ENCODE data around the gene NUDCD3. TPM values are rescaled to one million over a fixed set of nuclear protein-coding genes. Genes with fewer than 3 reads are reported as not detected.

The NUDCD3 gene
- total RNA-seq, 1 donor from 2014 or later = 97.5 TPM

- Mint-ChIP-seq H3K36me3 (ENCODE audit: low read depth, unreplicated experiment) (no peaks in the 10 kb centered on the region), H3K4me3 (ENCODE audit: unreplicated experiment) (no peak overlapping the region), H3K27ac (ENCODE audit: unreplicated experiment) (no peak overlapping the region), H3K27me3 (ENCODE audit: unreplicated experiment) (peaks cover 9% of the 10 kb centered on the region), H3K9me3 (ENCODE audit: unreplicated experiment) (no peaks in the 10 kb centered on the region), H3K4me1 (ENCODE audit: unreplicated experiment) (no peaks in the 10 kb centered on the region)
- DNase-seq (ENCODE audit: low spot score) = no peak
- TF ChIP-seq CTCF (IDR thresholded peaks at IDR 0.05; ENCODE audit: unreplicated experiment) = no peak
Observed at GRCh38 chr7:44372560-44373417, 117.7 kb downstream of the NUDCD3 start.

DNA sequence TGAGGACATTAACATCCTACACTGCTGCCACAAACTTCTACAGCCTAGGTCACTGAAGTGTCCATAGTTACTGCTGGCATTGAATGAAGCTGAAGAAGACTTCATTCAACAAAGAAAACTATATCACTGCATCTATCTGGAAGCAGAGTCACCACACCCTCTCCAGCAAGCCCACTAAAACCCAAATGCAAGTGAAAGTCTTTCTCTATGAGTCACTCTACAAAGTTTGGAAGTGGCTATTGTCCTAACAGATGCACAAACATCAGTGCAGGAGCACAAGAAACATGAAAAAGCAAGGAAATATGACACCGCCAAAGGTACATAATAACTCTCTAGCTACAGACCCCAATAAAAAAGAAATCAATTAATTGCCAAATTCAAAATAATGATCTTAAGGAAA, 121.6 kb downstream of the NUDCD3 start:
- no peaks in the 10 kb centered on the region for H3K36me3 Mint-ChIP-seq (ENCODE audit: low read depth, unreplicated experiment)
- H3K9me3 Mint-ChIP-seq (ENCODE audit: unreplicated experiment) = no peaks in the 10 kb centered on the region
- no peak overlapping the region for H3K27ac Mint-ChIP-seq (ENCODE audit: unreplicated experiment)
- H3K27me3 Mint-ChIP-seq (ENCODE audit: unreplicated experiment) = peaks cover 4% of the 10 kb centered on the region
- DNase-seq (ENCODE audit: low spot score) = no peak
- H3K4me1 Mint-ChIP-seq (ENCODE audit: unreplicated experiment) = no peaks in the 10 kb centered on the region
- no peak for TF ChIP-seq CTCF (IDR thresholded peaks at IDR 0.05; ENCODE audit: unreplicated experiment)
- H3K4me3 Mint-ChIP-seq (ENCODE audit: unreplicated experiment) = no peak overlapping the region

DNA sequence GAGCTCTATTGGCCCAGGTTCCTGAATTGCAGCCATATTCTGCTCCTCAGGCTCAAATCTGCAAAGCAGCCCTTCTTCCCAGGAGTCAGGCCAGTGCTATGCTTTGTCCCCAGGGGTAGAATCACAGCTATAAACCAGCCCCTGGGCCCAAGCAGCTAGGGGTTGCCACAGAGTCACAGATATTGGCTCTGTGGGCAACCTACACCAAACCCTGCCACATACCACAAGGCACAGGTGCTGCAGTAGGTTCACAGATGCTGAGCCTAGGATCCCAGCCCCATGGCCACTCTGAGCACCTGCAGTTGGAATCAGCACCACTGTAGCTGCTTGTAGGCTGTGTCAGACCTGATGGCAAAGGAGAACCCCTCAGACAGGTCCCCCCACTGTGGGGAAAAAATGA, 122.0 kb downstream of the NUDCD3 start:
- Mint-ChIP-seq H3K27ac (ENCODE audit: unreplicated experiment) (no peak overlapping the region), H3K36me3 (ENCODE audit: low read depth, unreplicated experiment) (no peaks in the 10 kb centered on the region), H3K4me3 (ENCODE audit: unreplicated experiment) (no peak overlapping the region), H3K9me3 (ENCODE audit: unreplicated experiment) (no peaks in the 10 kb centered on the region), H3K27me3 (ENCODE audit: unreplicated experiment) (peaks cover 4% of the 10 kb centered on the region), H3K4me1 (ENCODE audit: unreplicated experiment) (no peaks in the 10 kb centered on the region)
- no peak for TF ChIP-seq CTCF (IDR thresholded peaks at IDR 0.05; ENCODE audit: unreplicated experiment)
- no peak for DNase-seq (ENCODE audit: low spot score)

DNA sequence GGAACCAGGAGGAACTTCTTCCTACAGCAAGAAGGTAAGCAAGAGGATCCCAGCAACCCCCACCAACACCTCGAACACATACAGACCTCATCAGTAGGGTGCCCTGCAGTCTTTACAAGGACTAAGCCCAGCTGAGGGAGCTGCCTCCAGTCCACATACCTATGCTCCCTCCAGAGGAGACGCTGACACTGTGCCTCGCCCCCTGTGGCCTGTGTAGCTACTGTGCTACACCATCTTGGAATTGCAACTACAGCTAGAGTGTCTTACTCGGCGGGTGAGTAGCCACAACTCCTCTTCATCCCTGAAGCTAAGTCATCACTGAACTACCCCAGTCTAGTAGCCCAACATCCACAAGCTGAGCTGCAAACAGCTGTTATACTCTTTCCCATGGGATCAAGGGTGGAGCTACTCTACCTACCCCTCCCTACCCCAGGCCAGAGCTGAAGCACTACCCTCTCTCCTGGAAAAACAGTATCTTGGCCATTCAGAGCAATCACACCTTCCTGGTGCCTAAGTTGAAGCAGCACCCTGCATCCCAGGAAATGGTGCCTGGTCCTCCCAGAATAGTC, 122.9 kb downstream of the NUDCD3 start:
- TF ChIP-seq CTCF (IDR thresholded peaks at IDR 0.05; ENCODE audit: unreplicated experiment) = no peak
- H3K4me1 Mint-ChIP-seq (ENCODE audit: unreplicated experiment) = no peaks in the 10 kb centered on the region
- H3K27ac Mint-ChIP-seq (ENCODE audit: unreplicated experiment) = no peak overlapping the region
- peaks cover 4% of the 10 kb centered on the region for H3K27me3 Mint-ChIP-seq (ENCODE audit: unreplicated experiment)
- H3K36me3 Mint-ChIP-seq (ENCODE audit: low read depth, unreplicated experiment) = no peaks in the 10 kb centered on the region
- no peak overlapping the region for H3K4me3 Mint-ChIP-seq (ENCODE audit: unreplicated experiment)
- H3K9me3 Mint-ChIP-seq (ENCODE audit: unreplicated experiment) = no peaks in the 10 kb centered on the region
- no peak for DNase-seq (ENCODE audit: low spot score)

GRCh38 chr7:44366986-44367385, 123.5 kb downstream of the NUDCD3 start:
- no peak for DNase-seq (ENCODE audit: low spot score)
- TF ChIP-seq CTCF (IDR thresholded peaks at IDR 0.05; ENCODE audit: unreplicated experiment) = no peak
- H3K27me3 Mint-ChIP-seq (ENCODE audit: unreplicated experiment) = peaks cover 4% of the 10 kb centered on the region
- H3K27ac Mint-ChIP-seq (ENCODE audit: unreplicated experiment) = no peak overlapping the region
- H3K4me1 Mint-ChIP-seq (ENCODE audit: unreplicated experiment) = no peaks in the 10 kb centered on the region
- H3K4me3 Mint-ChIP-seq (ENCODE audit: unreplicated experiment) = no peak overlapping the region
- H3K36me3 Mint-ChIP-seq (ENCODE audit: low read depth, unreplicated experiment) = no peaks in the 10 kb centered on the region
- H3K9me3 Mint-ChIP-seq (ENCODE audit: unreplicated experiment) = no peaks in the 10 kb centered on the region
